Stimulated activated CD4-positive, alpha-beta T cell treated with anti-CD3 and anti-CD28 coated beads, Interleukin-12 subunit alpha, Interleukin-12 subunit beta, amount 100 ng/mL, for 4 hours (primary cell): ENCODE measurements around the gene KHSRP.
A peak's percentile ranks its signal among the peaks of the same experiment; 100 is the strongest.

ENCODE experiments used
- DNase-seq: peaks from one replicate; pipeline ENCODE4 v3.0.0-alpha.2; 2020

The KHSRP gene

DNA sequence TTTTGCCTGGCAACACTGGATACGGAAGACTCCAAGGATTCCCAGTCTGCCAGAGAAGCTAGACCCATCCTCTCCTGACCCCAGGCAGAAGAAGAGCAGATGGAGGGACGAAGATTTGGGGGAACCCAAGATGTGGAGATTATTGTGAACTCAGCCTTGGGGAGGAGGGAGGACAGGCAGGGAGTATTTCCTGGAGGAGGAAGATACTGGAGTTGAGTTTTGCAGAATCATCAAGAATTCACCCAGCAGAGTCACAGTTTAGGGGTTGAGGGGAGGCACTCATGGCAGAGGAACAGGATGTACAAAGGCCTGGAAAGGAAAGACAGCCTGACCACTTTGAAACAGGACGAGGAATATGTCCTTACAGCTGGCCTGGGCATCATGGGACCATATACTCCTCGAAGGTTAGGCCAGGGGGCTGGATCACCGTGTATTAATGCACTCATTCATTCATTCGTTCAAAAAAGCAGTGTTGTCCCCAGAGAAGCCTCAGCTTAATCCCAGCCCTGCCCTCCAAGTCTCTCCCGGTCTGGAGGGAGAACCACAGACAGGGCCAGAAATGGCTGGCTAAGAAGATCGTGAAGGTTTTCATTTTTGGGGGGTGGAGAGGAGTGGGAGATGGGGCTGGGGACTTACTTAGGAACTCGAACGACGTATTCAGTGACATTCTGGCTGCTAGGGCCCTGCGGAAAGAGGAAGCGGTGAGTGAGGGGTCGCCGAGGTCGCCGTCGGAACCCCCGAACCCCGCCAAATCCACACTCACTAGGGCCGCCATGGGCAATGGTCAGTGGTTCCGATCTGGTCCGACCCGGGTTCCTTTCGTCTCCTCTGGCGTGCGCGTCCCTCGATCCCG is 32.2 kb downstream of the KHSRP start:
- DNase-seq: no peak

DNA sequence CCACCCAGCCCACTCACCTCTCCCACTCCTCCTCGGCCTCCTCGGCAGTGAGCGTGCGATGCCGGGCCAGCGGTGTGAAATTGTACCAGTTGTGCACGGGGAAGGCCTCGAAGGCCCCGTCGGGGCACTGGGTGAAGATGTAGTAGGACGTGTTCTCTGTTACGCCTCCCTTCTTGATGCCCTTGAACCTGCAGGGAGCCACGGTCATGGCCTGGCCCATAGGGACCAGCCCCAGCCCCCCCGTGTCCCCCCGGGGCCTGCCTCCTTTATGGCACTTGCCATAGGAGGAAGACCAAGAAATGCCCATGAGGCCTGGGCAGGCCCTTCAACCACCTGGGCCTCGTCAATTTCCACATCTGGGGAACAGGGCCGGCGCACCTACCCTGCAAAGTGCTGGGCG is 37.2 kb downstream of the KHSRP start:
- no peak for DNase-seq

DNA sequence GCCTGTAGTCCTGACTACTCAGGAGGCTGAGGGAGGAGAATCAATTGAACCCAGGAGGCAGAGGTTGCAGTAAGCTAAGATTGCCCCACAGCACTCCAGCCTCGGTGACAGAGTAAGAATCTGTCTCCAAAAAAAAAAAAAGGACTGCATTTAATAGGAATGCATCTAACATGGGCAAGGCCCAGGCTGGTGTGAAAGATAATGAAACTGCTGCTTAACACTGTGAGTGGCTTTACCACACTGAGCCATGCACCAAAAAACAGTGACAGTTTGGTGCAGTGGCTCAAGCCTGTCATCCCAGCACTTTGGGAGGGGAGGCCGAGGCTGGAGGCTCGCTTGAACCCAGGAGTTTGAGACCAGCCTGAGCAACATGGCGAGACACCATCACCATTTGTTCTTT is 40.2 kb downstream of the KHSRP start:
- no peak for DNase-seq

DNA sequence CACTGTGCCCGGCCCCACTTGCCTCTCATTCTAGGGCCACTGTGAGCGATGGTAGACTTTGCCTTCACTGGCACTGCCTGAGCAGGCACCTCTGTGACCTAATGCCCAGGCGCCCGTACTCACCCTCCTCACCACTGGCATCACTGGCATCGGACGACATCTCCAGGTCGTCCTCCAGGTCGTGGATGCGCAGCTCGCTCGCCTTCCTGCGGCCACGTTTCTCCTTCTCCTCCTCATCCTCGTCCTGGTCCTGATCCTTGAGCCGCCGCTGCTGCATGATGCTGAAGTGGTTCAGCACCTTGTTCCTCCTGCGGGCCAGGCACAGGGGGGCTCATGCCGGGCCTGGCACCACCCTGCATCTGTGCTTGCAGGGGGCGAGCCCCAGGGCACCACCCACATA is 41.4 kb downstream of the KHSRP start:
- no peak for DNase-seq

DNA sequence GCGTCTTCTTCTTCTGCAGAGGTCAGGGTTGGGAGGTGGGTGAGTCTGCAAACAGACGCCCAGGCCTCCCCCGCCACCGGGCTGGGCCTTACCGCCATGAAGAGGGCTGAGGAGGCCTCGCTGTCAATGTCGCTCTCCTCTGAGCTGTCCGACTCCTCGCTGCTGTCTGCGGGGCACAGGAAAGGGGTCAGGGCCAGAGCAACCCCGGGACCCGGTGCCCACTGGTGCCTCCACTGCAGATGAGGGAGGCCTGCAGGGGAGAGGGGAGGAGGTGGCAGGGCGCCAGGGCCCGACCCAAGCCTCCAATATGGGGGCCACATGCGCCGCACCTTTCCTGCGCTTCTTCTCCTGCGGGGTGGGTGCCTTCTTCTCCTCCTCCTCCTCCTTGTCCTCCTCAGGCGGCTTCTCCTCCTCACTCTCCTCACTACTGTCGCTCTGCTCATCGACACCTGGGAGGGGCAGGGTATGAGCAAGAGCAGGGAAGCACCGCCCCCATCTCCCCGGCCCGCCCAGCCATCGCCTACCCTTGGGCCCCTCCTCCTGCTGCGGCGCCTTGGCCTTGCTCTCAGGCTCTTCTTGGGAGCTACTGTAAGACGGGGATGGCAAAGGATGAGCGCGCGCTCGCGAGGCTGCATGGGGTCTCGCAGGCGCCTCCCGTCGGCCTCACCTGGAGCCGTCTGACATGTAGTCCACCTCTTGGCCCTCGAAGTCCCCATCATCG is 43.4 kb downstream of the KHSRP start:
- no peak for DNase-seq

DNA sequence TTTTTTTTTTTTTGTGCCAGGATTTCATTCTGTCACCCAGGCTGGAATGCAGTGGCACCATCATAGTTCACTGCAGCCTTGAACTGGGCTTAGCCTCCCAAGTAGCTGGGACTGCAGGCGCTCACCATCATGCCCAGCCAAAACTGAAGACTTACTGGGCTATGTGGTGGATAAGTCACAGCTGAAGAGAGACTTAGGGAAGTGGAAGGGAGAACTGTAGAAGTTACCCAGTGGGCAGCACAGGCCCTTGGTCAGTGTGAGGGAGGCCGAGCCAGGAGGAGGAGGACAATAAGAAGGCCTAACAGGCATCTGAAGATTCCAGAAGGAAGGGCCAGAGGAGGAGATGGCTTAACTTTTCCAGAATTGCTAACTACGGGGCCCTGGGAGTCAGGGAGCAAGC is 44.9 kb downstream of the KHSRP start:
- DNase-seq: no peak

DNA sequence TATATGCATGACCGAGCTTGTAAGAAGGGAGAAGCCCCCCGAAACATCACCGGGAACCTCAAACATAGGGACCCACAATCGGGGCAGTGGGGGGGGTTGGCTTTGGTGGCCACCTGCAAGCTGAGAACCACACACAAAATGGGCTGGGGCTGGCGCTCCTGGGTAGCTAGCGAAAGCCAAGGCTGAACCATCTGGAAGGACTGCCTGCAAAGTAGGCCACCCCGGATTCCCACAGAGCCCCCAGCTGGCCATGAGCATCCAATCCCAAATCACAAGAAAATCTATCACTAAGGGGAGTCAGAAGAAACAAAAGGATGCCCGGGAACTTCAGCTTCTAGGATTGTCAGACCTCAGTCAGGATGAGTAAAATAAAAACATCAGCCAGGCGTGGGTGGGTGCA is 46.1 kb downstream of the KHSRP start:
- DNase-seq: no peak

DNA sequence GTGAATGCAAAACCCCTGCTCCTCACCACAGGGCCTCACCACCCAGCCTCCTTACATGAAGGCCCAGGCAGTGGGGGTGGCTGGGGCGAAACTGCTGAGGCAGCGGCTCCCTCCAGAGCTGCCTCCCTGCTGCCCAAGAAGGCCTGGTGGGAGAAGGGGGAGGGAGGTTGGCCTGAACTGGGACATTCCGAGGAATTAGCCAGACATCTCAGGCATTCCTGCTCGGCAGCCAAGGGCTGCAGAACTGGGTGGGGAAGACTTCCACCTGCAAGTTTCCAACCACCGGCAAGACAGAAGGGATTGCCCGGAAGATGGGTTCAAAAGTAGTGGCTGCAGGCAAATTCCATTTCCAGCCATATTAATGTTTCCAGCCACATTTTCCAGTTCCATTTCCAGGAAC is 46.6 kb downstream of the KHSRP start:
- no peak for DNase-seq

DNA sequence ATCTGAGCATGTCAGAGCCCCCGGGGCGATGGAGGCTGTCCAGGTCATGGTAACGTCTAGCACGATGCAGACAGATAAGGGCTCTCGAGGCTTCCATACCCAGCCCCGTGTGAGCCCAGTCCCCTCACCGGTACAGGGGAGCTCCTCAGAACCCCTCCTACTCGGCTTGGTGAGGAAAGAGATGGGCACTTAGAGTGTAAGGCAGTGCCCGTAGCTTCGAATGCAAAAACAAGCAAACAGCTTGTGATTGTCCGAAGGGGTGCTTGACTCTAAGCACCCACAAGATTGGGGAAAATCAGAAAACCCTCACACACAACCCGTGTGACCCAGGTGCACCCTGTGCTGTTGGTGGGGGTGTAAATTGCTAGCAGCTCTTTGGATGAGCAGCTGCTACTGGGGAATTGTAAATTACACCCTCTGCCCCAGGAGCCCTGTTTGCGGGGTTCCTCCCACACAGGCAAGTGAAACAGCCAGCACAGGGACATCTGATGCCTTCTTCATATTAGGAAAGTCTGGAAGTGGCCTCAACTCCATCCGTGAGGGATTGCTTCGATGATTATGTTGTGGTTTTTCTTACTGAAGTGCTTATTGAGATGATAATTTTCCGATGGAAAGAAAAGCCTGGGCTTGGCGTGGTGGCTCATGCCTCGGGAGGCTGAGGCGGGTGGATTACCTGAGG is 48.0 kb downstream of the KHSRP start:
- DNase-seq: no peak

DNA sequence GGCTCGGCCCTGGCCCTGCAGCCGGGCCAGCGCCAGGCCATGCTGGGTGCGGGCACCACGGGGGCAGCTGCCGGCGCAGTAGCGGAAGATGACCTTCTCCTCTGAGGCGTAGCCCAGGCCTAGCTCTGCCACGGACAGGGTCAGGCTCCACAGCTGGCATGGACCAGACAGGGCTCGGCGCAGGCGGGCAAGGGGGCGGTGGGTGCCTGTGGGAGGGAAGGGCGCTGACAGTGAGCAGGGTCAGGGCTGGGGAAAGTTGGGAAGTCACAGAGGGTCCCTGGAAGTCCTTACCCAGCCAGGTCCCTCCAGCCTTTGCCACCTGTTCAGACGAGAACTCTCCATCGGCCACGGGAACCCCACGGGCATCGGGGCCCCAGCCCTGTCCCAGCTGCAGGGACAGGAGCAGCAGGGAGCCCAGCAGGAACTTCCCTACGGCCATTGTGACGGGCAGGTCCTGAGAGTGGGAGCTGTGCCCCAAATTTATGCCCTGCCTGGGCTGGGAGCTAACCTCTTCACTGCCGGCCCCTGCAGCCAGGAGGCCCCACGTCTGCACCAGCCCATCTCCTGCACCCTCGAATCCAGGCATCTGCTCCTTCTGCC is 49.1 kb downstream of the KHSRP start, which contains the start of gene PSPN:
Gene PSPN, minus strand, starts transcription at position 523 of the 600 bp plus-strand sequence. Its CDS starts 84 bp downstream, at position 439.
- DNase-seq: no peak

DNA sequence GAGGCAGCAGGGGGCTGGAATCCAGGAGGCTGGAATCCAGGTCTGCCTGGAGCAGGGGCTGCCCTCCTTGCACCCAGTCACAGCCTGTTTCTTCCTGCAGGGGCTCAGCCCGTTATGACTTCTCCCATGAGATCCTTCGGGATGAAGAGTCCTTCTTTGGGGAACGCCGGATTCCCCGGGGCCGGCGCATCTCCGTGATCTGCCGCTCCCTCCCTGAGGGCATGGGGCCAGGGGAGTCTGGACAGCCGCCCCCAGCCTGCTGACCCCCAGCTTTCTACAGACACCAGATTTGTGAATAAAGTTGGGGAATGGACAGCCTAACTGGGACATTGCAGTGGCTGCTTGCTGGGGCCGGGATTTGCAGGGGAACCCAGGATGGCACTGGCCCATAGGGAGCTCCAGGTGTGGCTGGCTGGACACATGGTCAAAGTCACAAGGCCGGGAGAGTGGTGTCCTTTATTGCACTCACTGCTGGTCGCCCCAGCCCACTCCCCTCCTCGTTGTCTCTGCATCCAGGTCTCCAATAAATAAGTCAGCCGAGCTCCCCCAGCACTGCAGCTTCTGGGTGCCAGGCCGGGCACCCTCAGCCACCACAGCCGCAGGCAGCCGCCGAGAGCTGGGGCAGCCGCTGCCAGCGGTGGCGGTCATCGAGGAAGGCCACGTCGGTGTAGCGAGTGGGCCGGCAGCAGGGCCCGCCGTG is 49.8 kb downstream of the KHSRP start:
- DNase-seq: no peak

DNA sequence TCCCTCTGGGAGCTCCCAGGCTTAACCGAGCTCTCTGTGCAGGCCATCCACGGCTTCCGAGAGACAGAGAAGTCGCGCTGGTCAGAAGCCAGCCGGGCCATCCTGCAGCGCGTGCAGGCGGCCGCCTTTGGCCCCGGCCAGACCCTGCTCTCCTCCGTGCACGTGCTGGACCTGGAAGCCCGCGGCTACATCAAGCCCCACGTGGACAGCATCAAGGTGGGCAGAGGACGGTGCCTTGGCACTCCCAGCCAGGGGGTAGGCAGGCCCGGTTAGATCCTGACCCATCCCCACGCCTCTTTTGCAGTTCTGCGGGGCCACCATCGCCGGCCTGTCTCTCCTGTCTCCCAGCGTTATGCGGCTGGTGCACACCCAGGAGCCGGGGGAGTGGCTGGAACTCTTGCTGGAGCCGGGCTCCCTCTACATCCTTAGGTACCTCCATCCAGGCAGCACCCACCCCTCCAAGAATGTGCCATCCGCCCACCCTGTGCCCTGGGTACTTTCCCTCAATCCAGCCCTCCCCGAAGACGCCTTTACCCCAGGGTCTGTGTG is 50.4 kb downstream of the KHSRP start:
- no peak for DNase-seq

DNA sequence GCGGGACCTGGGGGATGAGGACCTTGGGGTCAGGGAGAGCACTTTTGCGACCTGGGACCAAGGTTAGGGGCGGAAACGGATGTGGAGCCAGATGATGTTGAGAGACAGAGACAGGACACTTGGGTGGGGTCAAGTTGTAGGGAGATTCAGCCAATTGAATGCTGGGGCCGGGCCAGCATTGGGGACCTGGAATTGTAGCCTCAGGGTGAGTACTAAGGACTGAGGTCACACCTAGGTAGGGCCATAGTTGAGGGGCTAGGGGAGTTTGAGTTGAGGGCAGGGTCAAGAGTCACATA is 50.9 kb downstream of the KHSRP start:
- no peak for DNase-seq

DNA sequence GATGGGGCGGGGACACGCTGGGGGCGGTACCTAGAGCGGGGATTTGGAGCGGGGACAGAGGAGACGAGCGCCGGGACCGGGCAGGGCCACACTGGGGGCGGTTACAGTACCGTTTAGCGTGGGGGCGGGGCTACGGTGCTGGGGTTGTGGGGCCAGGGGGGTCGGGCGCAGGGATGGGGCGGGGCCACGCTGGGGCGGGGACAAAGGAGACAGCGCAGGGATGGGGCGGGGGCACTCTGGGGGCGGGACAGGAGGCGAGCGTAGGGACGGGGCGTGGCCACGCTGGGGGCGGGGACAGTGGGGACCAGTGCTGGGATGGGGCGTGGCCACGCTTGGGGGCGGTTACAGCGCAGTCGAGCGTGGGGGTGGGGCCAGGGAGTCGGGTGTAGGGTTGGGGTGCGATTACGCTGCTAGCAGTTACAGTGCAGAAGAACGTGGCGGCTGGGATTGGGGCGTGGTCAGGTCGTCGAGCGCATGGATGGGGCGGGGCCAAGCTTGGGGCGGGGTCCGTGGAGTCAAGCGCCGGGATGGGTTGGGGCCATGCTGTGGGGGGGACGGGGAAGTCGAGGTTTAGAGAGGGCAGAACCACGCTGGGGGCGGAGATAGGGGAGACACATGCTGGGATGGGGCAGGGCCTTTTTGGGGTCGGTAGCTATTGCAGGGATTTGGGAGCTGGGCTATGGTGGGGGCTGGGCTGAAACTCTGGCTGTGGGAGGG is 51.4 kb downstream of the KHSRP start:
- DNase-seq: peak; percentile 100

DNA sequence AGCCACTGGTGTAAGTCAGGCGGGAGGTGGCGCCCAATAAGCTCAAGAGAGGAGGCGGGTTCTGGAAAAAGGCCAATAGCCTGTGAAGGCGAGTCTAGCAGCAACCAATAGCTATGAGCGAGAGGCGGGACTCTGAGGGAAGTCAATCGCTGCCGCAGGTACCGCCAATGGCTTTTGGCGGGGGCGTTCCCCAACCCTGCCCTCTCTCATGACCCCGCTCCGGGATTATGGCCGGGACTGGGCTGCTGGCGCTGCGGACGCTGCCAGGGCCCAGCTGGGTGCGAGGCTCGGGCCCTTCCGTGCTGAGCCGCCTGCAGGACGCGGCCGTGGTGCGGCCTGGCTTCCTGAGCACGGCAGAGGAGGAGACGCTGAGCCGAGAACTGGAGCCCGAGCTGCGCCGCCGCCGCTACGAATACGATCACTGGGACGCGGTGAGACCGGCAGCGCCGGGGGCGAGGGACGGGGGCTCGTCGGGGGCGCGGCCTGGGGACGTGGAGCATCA is 52.0 kb downstream of the KHSRP start, which contains the start of gene ALKBH7:
Gene ALKBH7, plus strand, starts transcription at position 201 of the 502 bp plus-strand sequence. Its CDS starts 27 bp downstream, at position 228.
- DNase-seq: peak; percentile 89

DNA sequence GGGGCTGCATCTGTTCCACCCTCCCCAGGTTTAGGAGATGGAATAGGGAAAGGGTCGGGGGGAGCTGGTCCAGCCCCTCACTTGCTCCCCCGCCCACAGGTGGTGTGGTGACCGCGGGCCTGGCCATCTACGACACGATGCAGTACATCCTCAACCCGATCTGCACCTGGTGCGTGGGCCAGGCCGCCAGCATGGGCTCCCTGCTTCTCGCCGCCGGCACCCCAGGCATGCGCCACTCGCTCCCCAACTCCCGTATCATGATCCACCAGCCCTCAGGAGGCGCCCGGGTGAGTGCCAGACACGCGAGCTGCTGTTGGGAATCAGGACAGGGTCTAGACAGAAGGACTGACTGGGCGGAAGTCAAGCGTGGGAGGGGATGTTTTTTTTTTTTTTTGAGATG is 60.3 kb downstream of the KHSRP start:
- DNase-seq: no peak
